Brain pericyte (primary cell): ENCODE data around the gene POU4F2.

ENCODE experiments used
- DNase-seq: peaks from one replicate; pipeline ENCODE4 v3.0.0-alpha.2; 2012; ENCODE audit warnings: low read depth, low spot score

The POU4F2 gene, protein sequence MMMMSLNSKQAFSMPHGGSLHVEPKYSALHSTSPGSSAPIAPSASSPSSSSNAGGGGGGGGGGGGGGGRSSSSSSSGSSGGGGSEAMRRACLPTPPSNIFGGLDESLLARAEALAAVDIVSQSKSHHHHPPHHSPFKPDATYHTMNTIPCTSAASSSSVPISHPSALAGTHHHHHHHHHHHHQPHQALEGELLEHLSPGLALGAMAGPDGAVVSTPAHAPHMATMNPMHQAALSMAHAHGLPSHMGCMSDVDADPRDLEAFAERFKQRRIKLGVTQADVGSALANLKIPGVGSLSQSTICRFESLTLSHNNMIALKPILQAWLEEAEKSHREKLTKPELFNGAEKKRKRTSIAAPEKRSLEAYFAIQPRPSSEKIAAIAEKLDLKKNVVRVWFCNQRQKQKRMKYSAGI

GRCh38 chr4:146638786-146639505 lies at the start of gene POU4F2:
Gene POU4F2, plus strand, starts transcription at chr4:146638893. Its CDS starts 248 bp downstream, at chr4:146639141.
- DNase-seq: no peak

- DNase-seq: no peak
Measured at GRCh38 chr4:146590801-146591200, 47.9 kb upstream of the POU4F2 start.

DNA sequence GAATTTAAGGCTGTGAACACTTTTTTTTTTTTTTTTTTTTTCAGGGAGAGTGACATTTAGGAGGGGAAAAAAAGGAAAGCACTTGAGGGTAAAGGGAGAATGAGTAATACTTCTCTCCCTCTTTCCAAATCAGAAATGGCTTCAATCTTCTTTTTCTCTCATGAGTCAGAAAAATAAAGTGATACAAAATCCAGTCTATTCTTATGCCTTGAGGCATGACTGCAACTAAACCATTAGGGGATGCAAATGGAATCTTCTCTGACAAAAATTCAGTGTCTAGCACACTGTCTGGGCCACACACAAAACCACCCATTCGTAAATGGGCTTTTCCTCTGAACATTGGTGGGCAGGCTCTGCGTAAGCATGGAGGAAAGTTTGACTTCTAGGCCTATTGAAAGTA lies 46.7 kb upstream of the POU4F2 start:
- DNase-seq: no peak

DNA sequence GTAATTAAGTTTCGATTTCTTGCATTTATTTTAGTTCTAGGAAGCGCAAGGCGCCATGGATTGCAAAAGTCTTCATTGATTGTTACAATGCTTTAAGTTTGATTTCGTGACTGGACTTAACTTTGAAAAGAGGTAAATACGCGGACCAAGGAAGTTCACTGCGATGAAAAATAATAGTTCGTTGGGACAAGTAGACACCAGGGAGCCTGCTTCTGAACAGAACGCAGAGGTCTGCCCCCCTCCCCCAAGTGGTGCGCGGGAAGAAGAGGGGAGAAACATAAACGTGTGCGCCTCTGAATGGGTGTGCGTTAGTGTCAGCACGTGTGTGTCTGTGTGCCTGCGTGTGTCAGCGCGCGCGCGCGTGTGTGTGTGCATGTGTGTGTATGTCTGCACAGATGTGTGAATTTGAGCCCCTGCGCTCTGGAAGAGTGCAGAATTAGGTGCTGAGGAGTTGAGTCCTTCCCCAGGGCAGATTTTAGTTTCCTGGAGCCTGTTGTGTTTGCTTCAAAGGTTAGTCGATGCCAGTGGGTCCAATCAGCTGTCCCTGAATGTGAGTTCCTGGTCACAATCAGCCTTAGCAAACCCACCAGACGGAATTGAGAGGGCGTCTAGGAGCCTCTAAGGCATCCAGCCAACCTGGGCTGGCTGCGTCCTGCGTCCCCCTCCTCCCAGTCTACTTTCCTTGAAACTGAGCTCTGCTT lies 5.8 kb upstream of the POU4F2 start:
- DNase-seq: no peak

DNA sequence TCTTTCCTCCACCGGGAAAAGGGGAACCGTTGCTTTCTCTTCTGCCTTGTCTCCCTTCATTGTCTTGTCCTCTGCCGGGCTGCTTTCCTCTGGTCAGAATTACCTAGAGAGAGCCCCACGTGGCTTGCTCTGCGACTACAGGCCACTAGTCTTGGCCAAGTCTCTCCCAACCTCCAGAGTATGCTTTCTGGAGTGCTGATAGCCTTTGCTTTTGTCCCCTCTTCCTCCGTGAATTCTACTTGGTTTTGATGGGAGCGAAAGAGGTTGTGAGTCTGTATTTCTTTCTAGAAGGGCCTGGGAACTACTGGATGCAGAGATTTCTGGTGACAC lies 5.3 kb upstream of the POU4F2 start:
- no peak for DNase-seq

- DNase-seq: no peak
Measured at GRCh38 chr4:146634825-146635224, 3.9 kb upstream of the POU4F2 start.

- no peak for DNase-seq
Measured at GRCh38 chr4:146637621-146638332, 916 bp upstream of the POU4F2 start.

DNA sequence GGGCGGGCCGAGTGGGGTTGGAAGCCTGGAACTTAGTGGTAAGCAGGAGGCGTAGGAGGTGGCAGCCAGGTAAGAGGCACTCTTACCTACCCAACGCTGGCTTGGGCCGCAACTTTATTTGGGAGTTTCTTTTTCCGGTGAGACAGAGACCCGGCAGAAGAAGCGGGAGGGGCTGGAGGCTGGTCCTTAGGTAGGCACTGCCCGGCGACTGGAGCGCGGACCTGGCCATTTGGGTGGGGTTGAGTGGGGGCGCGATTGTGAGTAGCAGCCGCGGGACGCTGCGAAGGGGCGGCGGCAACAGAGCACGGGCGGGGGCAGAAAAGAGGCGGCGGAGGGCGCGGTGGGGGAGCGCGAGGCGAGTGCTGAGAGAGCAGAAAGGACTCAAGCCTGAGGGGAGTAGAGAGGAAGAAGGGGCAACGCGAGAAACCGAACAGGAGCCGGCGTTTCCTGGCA lies 334 bp upstream of the POU4F2 start:
- no peak for DNase-seq

- no peak for DNase-seq
Measured at GRCh38 chr4:146639506-146639932, 826 bp downstream of the POU4F2 start.

DNA sequence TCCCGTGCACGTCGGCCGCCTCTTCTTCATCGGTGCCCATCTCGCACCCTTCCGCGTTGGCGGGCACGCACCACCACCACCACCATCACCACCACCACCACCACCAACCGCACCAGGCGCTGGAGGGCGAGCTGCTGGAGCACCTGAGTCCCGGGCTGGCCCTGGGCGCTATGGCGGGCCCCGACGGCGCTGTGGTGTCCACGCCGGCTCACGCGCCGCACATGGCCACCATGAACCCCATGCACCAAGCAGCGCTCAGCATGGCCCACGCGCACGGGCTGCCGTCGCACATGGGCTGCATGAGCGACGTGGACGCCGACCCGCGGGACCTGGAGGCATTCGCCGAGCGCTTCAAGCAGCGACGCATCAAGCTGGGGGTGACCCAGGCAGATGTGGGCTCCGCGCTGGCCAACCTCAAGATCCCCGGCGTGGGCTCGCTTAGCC lies 1.4 kb downstream of the POU4F2 start:
- no peak for DNase-seq

DNA sequence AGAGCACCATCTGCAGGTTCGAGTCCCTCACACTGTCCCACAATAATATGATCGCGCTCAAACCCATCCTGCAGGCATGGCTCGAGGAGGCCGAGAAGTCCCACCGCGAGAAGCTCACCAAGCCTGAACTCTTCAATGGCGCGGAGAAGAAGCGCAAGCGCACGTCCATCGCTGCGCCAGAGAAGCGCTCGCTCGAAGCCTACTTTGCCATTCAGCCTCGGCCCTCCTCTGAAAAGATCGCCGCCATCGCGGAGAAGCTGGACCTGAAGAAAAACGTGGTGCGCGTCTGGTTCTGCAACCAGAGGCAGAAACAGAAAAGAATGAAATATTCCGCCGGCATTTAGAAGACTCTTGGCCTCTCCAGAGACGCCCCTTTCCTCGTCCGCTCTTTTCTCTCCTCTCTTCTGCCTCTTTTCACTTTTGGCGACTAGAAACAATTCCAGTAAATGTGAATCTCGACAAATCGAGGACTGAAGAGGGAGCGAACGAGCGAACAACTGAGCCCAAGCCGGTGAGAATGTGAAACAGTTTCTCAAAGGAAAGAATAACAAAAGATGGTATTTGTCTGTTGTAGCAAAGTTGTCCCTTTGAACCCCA lies 1.9 kb downstream of the POU4F2 start:
- DNase-seq: no peak

GRCh38 chr4:146641762-146642161 lies 3.1 kb downstream of the POU4F2 start:
- no peak for DNase-seq

GRCh38 chr4:146643812-146644401 lies 5.2 kb downstream of the POU4F2 start:
- DNase-seq: no peak

DNA sequence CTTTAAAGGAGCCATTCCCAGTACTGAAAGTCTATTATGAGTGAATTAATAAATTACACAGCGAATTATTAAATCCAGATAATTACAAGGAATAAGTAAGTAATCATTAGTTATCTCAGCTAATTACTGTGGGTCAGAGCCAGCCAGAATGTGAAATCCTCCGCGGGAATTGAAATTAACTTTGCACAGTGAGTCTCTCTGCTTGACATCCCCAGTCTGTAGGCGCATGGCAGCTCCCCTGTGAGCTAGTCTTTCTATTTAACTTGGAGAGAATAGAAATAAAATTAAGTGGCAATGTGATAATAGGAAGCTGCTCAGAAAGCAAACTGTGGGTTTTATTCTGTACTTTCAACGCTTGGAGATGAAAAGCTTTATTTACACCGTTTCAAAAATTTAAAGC lies 7.2 kb downstream of the POU4F2 start:
- no peak for DNase-seq

DNA sequence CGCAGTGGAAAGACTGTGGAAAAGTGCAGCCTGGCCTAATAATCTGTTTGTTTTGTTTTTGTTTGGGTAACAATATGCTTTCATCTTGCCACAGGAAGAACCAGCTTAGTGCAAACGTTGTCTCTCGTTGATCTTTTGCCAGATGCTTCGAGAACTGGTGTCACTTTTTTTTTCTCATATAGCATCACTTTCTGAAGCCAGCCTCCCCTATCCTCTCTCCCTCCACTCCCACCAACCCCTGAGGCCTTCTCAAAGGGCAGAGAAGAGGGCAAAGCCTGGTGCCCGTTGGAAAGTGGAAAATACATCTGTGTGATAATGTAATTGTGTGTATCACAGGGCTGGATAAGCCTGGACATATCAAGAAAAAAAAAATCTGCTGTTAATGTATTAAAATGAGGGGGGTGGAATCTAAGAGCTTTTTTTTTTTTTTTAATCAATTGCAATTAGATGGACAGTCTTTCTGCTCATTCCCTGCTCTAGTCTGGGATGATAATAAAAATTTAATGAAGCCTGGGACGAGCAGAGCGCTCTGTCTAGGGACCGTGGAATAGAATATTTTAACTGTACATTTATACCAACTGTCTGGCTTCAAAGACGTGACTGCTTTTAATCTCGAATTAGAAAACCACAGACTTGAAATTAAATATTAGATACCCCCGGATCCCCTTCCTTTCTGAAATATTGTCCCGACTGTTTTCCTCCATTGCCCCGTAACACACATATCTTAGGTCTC lies 8.1 kb downstream of the POU4F2 start:
- DNase-seq: no peak

DNA sequence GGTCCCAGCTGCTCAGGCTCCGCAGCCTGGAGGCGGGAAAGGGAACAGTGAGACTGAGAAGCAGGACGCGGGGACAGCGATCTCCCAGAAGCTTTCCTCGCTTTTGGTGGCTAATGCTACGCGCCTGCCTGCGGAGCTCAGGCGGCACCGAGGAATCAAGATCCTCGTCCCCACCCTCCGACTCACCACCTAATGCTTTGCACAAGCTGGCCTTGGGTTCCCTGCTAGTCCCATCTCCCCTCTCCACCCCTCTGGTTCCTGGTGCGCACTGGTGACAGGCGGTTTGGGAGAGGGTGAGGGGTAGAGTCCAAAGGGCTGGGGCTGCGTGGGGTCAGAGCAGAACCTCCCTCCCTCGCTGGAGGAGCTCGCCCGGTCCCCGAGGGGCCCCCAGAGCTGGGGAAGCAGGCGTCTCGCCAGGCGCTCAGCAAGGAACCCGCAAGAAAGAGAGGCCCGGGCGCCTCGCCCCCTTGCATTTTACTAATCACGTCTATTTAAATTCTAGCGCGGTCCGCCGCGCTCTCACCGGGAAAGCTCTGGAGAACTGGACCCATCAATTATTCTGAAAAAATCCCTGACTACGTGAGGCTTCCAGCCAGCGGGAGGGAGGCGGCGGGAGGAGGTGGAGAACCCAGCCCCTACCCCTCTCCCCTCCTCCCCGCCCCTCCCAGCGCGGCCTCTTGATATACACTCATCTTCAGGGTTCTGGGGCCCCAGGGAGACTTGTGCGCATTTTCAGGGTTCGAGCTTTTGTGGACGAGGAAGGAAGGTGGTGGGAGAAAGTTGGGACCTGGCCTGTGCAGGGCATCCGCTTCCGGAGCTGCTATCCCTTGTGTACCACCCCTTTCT lies 9.1 kb downstream of the POU4F2 start:
- no peak for DNase-seq

DNA sequence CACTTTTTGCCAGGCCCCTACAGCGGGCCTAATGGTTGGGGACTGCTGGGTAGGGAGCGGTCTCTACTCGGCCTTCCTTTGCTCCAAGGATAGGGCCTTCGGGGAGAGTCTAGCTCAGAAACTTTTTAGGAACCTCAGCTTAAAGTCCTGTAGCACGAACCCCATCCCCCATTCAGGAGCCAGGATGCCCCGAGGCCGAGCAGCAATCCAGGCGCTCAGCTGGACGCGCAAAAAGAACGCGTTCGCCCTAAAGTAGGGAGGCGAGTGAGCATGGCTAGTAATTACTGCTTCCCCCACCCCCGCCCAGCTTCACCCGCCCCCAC lies 9.7 kb downstream of the POU4F2 start:
- no peak for DNase-seq

DNA sequence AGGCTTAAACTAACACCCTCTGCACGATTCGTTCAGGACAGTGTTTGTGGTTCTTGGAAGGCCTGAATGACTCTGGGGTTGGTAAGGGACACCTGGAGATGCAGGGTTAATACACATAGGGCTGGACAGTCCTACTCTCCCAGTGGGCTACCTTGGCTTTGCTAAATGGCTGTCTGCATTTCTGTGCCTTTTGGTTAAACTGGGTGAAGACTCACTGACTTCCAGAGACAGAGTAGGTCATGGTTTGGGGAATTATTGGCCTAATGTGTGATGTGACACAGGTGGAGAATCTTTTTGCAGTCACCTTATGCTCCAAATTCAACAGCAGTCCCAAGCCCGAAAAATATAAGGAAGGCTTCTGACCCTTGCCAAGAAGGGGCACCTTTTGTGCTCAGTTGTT lies 10.5 kb downstream of the POU4F2 start:
- DNase-seq: no peak

DNA sequence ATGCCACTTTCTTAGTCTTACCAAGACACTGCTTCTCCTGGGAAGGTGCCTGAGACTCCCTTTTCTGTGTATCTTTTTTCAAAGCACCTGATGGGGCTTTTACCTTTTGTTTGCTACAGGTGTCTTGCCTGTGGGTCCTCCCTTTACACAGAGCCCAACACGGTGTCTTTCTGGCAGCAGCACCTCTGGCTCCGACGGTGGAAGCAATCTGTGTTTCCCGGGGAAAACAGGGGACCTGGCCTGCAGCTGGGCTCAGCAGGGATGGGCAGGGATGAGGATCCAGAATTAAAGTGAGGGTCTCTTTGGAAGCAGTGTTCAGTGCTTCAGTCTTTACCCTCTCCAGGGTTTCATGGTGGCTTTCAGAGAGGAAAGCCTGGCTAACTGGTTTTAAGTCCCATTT lies 11.3 kb downstream of the POU4F2 start:
- no peak for DNase-seq
